ENCODE data around the gene PAWR.
"Not testable (repeated sequence)": the region's sequence is repeated elsewhere in the genome, so short reads cannot be mapped to it uniquely, and the experiment has no call there.

PAWR gene

GRCh38 chr12:79590751-79591150 is 100.0 kb downstream of the PAWR start:
- no peak for DNase-seq (ENCODE audit: low read depth)

GRCh38 chr12:79587368-79587767 is 103.4 kb downstream of the PAWR start:
- DNase-seq (ENCODE audit: low read depth): no peak

DNA sequence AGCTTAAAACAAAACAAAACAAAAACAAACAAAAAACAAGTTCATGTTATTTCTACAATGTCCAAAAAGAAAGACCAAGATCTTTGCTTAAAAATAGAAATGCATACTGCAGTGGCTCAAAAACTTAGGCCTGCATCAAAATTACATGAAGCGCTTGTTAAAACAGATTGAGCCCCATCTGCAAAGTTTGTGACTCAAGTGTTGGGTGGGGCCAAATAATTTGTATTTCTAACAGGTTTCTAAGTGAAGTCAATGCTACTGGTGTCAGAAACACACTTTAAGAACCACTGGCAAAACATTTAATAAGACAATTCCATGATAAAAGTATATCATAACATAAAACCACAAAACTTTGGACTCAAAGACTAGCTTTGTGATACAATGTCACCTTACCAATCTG is 105.6 kb downstream of the PAWR start:
- no peak for DNase-seq (ENCODE audit: low read depth)

DNA sequence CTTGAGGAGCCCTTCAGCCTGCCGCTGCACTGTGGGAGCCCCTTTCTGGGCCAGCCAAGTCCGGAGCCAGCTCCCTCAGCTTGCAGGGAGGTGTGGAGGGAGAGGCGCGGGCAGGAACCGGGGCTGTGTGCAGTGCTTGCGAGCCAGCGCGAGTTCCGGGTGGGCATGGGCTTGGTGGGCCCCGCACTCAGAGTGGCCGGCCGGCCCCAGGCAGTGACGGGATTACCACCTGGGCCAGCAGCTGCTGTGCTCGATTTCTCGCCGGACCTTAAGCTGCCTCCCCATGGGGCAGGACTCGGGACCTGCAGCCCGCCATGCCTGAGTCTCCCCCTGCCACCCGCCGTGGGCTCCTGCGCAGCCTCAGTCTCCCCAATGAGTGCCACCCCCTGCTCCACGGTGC is 116.9 kb downstream of the PAWR start:
- no peak for DNase-seq (ENCODE audit: low read depth)

GRCh38 chr12:79569679-79570078 is 121.1 kb downstream of the PAWR start:
- no peak for DNase-seq (ENCODE audit: low read depth)

GRCh38 chr12:79567175-79567563 is 123.6 kb downstream of the PAWR start:
- no peak for DNase-seq (ENCODE audit: low read depth)

- DNase-seq (ENCODE audit: low read depth): no peak
These were observed 124.2 kb downstream of the PAWR start for GRCh38 chr12:79566452-79567174.

DNA sequence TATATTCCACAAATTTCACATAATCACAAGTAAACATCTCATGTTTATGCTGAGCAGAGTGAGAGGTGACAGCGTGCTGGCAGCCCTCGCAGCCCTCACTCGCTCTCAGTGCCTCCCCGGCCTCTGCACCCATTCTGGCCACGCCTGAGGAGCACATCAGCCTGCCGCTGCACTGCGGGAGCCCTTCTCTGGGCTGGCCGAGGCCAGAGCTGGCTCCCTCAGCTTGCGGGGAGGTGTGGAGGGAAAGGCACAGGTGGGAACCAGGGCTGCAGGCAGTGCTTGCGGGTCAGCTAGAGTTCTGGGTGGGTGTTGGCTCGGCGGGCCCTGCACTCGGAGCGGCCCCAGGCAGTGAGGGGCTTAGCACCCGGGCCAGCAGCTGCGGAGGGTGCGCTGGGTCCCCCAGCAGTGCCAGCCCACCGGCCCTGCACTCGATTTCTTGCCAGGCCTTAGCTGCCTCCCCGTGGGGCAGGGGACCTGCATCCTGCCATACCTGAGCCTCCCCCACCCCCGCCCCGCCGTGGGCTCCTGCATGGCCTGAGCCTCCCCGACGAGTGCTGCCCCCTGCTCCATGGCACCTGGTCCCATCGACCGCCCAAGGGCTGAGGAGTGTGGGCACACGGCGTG is 125.9 kb downstream of the PAWR start:
- not testable (repeated sequence) for DNase-seq (ENCODE audit: low read depth)

- no peak for DNase-seq (ENCODE audit: low read depth)
These were observed 127.6 kb downstream of the PAWR start for GRCh38 chr12:79563021-79563740.

GRCh38 chr12:79561401-79562132 is 129.2 kb downstream of the PAWR start:
- DNase-seq (ENCODE audit: low read depth): no peak

DNA sequence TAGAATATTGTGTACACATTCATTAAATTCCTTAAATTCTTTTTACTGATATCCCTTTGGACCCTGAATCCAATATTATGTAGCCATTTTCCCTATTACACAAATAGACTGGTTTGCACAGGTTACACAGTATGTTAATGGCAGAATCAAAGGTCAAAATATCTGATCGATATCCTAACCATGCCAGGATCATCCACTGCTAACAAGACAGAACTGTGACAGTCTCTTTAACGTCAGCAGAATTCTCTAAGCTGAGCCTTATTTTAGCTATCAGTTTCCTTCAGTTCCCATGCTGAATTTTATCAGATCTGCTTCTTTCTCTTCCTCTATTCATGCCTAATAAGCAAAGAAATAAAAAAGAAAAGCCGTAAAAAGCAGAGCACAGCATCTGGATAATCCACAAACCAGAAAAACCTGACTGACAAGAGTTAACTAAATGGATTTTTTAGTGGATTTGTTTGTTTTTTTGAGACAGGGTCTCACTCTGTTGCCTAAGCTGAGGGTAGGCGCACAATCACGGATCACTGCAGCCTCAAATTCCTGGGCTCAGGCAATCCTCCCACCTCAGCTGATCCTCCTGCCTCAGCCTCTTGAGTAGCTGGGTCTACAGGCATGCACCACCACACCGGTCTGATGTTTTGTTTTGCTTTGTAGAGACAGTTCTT is 130.4 kb downstream of the PAWR start:
- no peak for DNase-seq (ENCODE audit: low read depth)

DNA sequence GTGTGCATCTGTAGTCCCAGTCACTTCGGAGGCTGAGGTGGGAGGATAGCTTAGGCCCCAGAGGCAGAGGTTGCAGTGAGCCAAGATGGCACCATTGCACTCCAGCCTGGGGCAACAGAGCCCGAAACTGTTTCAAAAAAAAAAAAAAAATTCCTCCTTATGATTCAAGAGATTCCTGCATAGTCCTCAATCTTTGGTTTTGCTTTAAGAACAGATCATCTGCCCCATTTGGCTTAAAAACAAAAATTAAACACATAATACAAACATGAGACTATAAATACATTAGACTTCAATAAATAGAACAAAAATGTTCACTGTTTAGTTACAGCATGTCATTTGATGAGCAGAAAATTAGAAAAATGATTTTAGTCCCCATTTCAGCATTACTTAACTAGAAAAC is 131.2 kb downstream of the PAWR start:
- DNase-seq (ENCODE audit: low read depth): no peak

DNA sequence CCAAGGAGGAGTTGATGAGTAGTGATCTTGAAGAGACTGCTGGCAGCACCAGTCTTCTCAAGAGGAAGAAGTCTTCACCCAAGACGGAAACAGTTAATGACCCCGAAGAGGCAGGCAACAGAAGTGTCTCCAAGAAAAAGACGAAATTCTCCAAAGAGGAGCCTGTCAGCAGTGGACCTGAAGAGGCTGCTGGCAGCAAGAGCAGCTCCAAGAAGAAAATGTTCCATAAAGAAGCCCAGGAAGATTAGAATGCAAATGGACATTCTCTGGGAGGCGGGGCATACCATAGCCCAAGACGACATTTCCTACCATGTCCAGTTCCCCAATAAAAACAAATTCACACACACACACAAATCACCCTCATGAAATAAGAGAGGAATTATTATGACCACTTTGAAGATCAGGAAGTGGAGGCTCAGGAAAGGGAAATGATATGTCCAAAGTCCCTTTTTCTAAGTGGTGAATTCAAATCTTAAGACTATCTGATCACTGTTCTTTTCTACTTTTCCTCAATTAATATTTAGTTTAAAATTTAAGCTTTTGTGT is 131.8 kb downstream of the PAWR start:
- DNase-seq (ENCODE audit: low read depth): no peak

DNA sequence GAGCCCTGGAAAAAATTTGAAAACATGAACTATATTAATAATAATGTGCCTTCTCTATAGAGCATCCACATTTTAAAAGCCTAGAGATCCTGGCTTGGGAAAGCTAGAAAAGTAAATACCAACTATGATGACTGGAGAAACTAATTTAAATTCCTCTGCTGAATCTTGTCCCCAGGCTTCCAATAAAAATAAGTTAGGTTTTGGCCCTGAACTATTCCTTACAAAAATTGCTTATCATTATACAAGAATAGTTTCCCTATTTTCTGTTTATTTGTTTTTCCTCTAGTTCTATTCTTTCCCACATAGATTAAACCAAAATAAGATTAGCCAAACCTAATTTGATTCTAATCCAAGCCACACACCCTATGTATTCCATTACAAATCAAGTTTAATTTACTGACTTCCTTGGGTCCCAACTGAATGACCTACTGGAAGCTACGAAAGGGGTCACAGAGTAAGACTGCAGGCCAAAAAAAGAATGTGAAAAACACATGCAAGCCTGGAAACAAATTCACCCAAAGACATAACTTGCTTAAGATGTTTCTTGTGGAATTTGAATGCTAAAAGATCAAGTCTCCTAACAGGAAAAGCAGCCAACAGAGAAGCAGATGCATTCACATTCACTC is 133.0 kb downstream of the PAWR start:
- no peak for DNase-seq (ENCODE audit: low read depth)

DNA sequence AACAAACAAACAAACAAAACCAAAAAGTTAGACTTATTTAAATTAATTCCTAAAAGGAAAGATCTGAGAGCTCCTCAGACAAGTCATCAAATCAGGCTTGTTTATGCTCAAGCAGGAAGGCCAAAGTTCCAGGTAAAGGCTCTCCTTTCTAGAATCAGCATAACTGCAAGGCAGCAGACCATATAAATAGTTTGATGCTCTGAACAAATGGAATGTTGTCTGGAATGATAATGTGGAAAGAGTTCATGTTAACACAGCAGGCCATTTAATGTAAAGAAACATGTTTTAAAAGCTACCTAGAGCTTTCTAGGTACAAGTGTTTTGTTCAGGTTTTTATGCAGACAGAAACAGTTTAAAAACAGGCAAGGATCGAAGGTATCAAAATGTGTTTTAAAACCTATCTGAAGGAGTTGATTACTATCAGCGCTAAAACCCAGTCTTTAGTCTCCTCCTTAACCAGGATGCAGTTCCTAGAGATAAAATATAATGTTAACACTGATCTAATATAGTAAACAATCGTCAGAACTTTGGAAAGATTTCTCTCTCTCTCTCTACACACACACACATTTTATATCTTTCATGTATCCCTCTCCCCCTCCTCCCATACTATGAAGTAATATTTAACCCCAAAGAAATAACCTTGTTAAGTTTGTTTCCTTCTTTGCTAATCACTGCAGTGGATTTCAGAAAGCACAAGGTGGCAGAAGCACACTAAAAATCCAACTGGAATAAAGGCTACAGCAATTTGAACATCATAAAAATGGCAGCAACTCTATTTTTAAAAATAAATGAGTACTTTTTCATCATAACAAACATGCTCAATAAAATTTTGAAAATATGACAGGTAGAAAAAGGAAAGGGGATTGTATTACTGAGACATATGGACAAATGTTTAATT is 135.5 kb downstream of the PAWR start:
- no peak for DNase-seq (ENCODE audit: low read depth)

DNA sequence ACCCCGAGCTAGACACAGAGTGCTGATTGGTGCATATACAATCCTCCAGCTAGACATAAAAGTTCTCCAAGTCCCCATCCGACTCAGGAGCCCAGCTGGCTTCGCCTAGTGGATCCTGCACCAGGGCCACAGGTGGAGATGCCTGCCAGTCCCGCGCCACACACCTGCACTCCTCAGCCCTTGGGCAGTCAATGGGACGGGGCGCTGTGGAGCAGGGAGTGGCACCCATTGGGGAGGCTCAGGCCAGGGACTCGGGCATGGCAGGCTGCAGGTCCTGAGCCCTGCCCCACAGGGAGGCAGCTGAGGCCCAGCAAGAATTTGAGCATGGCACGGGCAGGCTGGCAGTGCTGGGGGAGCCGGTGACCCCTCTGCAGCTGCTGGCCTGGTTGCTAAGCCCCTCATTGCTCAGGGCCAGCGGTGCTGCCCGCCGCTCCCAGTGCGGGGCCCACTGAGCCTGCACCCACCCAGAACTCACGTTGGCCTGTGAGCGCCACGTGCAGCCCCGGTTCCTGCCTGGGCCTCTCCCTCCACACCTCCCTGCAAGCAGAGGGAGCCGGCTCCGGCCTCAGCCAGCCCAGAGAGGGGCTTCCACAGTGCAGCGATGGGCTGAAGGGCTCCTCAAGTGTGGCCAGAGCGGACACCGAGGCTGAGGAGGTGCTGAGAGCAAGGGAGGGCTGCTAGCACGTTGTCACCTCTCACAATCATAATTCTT is 136.7 kb downstream of the PAWR start:
- DNase-seq (ENCODE audit: low read depth): no peak

DNA sequence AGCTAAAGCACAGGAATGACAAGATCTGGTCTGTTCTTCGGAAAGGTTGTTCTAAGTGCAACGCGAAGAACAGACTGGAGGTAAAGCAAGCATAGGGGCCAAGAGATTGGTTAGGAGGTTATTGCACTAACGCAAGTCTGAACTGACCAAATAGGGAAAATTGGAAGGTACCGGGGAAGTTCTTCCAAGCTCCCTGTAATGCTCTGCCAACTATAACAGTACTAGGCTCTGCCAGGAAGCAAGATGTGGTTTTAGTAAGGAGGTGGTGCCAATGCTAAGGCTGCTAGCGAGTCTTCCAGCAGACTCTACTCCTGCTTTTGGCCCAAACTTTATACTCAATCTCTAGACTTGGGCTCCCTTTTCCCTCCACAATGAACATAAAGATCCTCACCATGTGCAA is 138.6 kb downstream of the PAWR start:
- no peak for DNase-seq (ENCODE audit: low read depth)

GRCh38 chr12:79549531-79550271 is 141.1 kb downstream of the PAWR start:
- no peak for DNase-seq (ENCODE audit: low read depth)

DNA sequence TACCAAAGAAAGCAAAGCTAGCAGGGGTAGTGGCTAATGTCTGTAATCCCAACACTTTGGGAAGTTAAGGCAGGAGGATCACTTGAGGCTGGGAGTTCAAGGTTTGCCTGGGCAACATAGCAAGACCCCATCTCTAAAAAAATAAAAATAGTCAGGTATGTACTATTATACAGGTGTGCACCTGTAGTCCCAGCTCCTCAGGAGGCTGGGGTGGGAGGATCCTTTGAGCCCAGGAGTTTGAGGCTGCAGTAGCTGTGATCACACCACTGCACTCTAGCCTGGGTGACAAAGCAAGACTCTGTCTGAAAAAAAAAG is 142.2 kb downstream of the PAWR start:
- no peak for DNase-seq (ENCODE audit: low read depth)

Measured in HS-27A (cell line).